ENCODE results near the gene MAD1L1. TPM values are rescaled to one million over a fixed set of nuclear protein-coding genes. Genes with fewer than 3 reads are reported as not detected.
A peak's percentile ranks its signal among the peaks of the same experiment; 100 is the strongest.

The MAD1L1 gene
- total RNA-seq, 1 donor from 2014 or later = 17.9 TPM

GRCh38 chr7:1814089-1814811, 418.5 kb downstream of the MAD1L1 start:
- DNase-seq (no peak), ATAC-seq (ENCODE audit: poor library complexity) (no peak)
- intact Hi-C loops (cut with DNase I) = no loop called here

DNA sequence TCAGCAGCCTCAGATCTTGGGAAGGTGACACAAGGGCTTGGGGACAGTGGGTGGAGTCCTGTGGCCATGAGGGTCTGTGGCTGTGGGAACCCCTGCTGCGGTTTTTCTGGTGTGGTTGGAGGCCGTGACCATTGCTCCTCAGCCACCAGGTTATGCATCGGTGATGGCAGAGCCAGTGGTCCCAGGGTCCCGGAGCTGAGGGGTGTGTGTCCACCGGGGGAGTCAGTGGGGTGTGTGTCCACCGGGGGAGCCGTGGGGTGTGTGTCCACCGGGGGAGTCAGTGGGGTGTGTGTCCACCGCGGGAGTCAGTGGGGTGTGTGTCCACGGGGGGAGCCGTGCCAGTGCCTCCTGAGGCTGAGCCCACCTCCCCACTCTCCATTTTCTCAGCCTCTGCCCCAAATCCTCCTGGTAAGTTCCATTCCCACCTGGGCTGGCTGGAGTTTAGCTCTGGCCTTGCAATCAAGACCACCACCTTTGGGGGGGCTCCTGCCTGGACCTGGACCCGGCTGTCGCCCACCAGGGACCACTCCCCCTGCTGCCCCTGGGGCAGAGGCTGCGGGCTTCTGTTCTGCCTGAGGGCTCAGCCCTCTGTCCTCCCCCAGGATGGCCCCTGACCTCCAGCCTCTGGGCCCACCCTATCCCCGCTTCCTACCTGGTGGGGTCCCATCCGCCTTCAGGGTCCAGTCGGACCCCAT, 419.2 kb downstream of the MAD1L1 start:
- ATAC-seq (ENCODE audit: poor library complexity) (no peak), DNase-seq (no peak)
- intact Hi-C loops (cut with DNase I) = no loop called here

- DNase-seq (no peak), ATAC-seq (ENCODE audit: poor library complexity) (peak; percentile 72)
- intact Hi-C loops (cut with DNase I) = no loop called here
Observed at GRCh38 chr7:1812509-1813393, 420.0 kb downstream of the MAD1L1 start.

DNA sequence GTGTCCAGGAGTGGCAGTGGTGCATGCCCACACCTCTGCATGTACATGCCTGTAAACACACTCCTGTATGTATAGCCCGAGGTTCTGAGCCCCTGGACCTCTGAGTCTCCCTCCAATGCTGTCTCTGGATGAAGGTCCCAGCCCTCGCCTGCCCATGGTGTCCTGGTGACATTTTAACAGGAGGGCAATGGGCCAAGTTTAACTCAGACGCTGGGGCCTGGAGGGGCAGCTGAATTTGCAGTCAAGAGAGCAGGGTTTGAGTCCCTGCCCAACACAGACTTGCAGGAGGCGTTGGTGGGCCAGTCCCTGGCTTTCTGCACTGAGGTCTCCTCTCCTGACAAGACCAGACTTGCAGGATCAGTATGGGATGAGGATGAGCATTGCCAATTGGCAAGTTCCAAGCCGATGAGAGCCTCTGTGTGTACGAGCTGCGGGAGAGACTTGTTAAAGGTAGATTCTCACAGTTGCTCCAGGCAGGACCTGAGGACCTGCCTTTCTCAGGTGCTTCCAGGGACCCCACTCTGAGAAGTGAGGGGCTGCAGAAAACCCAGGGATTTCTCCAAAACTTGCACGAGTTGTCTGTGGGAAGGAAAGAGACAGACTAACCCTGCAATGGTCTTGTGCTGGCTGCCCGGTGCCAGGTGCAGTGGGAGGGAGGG, 420.8 kb downstream of the MAD1L1 start:
- DNase-seq (no peak), ATAC-seq (ENCODE audit: poor library complexity) (peak; percentile 10)
- intact Hi-C loops (cut with DNase I) = no loop called here

GRCh38 chr7:1810961-1811849, 421.5 kb downstream of the MAD1L1 start:
- ATAC-seq (ENCODE audit: poor library complexity) (no peak), DNase-seq (no peak)
- intact Hi-C loops (cut with DNase I) = no loop called here

DNA sequence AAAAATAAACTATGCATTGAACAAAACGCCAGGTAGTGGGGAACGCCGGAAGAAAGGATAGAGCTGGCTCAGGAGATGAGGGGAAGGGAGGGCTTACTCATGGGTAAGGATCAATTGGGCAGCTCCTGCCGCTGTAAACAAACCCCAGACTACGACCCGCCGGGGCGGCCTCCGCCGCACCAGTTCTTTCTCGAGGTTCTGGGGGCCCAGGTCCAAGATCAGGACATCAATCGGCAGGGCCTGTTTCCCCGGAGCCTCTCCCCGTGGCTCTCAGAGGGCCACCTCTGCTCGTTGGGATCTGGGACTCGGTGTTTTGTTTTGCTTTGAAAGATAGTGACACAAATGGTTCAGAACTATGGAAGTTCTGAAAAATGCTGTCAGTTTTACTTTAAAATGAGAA, 422.2 kb downstream of the MAD1L1 start:
- ATAC-seq (ENCODE audit: poor library complexity) = no peak
- intact Hi-C loops (cut with DNase I) = no loop called here
- no peak for DNase-seq

GRCh38 chr7:1809601-1810258, 423.0 kb downstream of the MAD1L1 start:
- DNase-seq = no peak
- intact Hi-C loops (cut with DNase I) = no loop called here
- no peak for ATAC-seq (ENCODE audit: poor library complexity)

DNA sequence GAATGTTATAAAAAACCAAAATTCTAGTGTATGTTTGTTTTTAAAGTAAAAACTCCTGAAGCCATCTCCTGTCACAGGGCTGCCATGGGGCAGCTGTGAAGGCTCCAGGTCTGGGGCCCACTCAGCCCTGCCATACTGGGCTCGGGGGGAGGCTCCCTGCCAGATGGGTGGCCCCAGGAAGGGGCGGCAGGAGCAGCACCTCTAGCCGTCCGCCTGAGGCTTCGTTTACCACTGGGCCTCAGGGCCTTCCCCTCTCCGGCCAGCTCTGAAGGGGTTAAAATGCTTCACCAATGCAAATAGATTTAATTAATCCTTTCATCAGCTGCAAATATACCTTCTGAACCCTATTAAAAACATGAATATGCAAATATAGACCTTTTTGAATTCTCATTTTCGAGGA, 423.7 kb downstream of the MAD1L1 start:
- no peak for DNase-seq
- intact Hi-C loops (cut with DNase I) = no loop called here
- ATAC-seq (ENCODE audit: poor library complexity) = no peak

DNA sequence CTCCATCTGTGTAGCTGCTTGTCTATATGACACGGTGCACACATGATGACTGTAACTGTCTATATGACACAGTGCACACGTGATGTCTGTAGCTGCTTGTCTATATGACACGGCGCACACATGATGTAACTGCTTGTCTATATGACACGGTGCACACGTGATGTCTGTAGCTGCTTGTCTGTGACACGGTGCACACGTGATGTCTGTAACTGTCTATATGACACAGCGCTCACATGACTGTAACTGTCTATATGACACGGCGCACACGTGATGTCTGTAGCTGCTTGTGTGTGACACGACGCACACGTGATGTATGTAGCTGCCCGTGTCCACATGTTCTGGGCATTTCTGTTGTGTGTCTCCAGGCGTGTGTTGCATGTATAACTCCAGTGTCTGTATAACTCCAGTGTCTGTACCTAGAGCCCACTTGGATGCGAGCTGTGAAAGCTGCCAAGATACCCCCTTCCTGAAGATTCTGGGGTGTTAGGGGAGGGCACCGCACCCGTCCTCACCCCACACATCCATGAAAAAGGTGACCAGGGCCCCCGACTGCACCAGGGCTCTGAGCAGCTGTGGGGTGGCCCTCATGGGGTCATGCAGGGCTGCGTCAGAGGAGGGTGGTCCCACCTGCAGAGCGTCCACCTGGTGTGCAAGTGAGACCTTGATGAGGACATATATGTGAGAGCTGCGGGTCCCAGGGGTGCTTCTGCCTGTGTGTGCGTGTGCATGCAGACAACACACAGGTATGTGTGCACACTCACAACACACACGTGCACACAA, 424.7 kb downstream of the MAD1L1 start:
- no peak for ATAC-seq (ENCODE audit: poor library complexity)

GRCh38 chr7:1806354-1806753, 426.4 kb downstream of the MAD1L1 start:
- intact Hi-C loops (cut with DNase I) = no loop called here
- DNase-seq (no peak), ATAC-seq (ENCODE audit: poor library complexity) (no peak)

More for the DNA sequence above, 424.7 kb downstream of the MAD1L1 start:
- intact Hi-C loops (cut with DNase I) = no loop called here
- DNase-seq = no peak

DNA sequence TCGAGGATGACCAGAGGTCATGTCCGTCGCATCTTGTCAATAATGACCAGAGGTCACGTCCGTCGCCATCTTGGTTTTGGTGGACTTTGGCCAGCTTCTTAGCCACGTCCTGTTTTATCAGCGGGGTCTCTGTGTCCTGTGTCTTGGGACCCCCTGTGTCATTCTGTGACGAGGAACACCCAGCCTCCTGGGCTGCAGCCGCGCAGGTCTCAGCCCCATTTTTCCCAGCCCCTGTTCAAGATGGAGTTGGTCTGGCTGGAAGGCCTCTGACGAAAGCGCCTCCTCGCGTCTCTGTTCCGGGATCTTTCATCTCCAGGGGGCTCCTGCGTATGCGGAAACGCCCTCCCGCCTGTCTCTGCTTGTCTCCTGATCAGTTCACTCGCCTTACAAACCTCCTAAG, 428.4 kb downstream of the MAD1L1 start:
- no peak for ATAC-seq (ENCODE audit: poor library complexity)
- DNase-seq = no peak
- intact Hi-C loops (cut with DNase I) = no loop called here

DNA sequence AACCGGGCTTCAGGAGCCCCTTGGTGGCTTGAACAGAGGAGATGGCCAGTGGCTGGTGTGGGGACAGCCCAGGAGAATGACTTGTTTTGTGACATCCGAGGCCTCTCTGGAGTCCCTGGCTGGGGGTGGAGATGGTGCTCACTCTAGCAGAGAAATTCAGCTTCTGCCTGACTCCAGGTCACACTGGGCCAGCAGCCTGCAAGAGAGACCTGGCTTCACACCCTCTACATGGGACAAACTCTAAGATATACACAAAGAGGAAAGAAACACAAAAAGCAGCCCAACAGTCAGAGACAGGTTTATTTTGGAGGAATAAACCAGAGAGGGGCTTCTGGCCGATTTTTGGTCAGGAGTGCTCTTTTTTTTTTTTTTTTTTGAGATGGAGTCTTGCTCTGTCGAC, 429.8 kb downstream of the MAD1L1 start:
- intact Hi-C loops (cut with DNase I) = no loop called here
- ATAC-seq (ENCODE audit: poor library complexity) = no peak
- DNase-seq = no peak

DNA sequence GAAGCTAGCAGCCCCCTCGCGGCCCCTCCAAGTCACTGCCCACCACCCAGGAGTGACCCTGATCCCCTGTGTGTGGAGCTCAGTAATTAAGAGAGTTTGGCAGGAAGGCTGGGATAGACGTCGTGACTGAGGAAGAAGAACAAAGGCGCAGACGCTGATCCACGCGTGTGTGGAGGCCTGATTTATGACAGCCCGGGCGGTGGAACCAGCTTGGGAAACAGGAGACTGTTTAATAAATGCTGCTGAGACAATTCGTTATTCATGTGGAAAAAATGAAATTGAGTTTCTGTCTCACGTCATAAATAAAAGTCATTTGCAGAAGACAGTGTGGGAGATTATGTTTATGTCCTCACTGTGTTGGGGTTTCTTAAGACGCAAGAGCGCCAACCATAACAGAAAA, 431.8 kb downstream of the MAD1L1 start:
- ATAC-seq (ENCODE audit: poor library complexity) (no peak), DNase-seq (no peak)
- intact Hi-C loops (cut with DNase I) = no loop called here

DNA sequence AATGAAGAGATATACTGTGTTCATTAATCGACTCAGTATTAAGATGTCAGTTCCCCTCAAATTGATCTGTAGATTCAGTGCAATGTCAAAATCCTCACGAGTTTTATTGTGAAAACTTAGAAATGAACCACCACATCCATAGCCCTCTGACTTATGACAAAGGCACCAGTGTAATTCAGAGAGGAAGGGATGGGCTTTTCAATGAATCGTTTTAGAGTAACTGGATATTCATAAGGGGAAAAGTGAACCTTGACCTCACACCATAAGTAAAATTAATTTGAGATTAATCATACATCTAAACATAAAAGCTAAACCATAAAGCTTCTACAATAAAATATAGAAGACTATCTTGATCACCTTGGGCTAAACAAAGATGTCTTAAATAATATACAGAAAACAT, 434.6 kb downstream of the MAD1L1 start:
- intact Hi-C loops (cut with DNase I) = no loop called here
- ATAC-seq (ENCODE audit: poor library complexity) (no peak), DNase-seq (no peak)

DNA sequence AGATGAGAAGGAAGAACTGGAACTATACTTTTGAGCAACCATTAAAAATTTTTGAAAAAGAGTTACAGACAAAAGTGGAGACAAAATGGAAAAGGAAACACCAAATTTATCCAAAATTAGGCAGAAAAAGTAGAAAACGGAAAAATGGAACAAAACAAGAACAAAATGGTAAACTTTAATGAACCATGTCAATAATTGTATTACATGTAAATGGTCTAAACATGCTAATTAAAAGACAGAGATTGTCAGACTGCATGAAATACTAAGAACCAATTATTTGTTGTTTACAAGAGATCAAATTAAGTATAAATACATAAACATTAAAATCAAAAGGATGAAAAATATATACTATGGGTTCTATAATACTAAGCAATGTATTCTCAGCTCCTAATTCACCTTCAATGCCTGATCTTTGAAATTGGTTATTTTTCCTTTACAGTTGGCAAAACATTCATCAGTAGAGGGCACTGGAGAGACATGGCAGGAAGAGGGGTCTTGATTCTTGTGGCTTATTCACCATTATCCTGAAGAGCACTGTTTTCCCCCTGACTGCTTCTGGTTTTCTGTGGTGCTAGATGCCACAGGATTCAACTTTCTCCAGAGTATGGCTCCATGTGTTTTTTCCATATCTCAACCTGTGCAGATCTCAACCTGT, 437.7 kb downstream of the MAD1L1 start:
- intact Hi-C loops (cut with DNase I) = no loop called here
- ATAC-seq (ENCODE audit: poor library complexity) = no peak
- no peak for DNase-seq

DNA sequence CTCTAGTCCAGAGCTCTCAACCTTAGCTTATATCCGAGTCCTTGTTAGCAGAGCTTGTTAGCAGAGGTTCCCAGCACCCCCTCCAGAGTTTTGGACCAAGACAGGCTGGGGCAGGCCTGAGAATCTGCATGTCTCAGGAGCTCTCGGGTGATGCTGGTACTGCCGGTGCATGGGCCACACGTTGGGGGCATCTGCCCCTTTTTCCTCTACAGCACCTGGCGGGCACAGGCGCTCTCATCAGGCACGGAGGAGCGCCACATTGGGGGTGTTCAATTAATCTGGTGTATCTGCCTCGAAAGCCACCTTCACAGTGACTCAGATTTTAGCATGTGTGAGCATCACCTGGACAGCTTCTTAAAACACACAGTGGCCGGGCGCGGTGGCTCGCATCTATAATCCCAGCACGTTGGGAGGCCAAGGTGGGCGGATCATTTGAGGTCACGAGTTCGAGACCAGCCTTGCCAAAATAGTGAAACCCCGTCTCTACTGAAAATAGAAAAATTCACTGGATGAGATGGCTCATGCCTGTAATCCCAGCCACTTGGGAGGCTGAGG, 445.0 kb downstream of the MAD1L1 start:
- intact Hi-C loops (cut with DNase I) = no loop called here
- no peak for DNase-seq

More for the DNA sequence above, 445.0 kb downstream of the MAD1L1 start:
- no peak for ATAC-seq (ENCODE audit: poor library complexity)
